NOMO-1 treated with DMSO at 0.1 percent for 48 hours (cell line): ENCODE measurements around the gene KRTAP4-12.
"Not testable (repeated sequence)": the region's sequence is repeated elsewhere in the genome, so short reads cannot be mapped to it uniquely, and the experiment has no call there.

Experiments used
- DNase-seq: peaks from one replicate; lab custom pipeline; 2025; ENCODE audit not compliant: unreplicated experiment; lab: John Stamatoyannopoulos, UW

KRTAP4-12 gene

DNA sequence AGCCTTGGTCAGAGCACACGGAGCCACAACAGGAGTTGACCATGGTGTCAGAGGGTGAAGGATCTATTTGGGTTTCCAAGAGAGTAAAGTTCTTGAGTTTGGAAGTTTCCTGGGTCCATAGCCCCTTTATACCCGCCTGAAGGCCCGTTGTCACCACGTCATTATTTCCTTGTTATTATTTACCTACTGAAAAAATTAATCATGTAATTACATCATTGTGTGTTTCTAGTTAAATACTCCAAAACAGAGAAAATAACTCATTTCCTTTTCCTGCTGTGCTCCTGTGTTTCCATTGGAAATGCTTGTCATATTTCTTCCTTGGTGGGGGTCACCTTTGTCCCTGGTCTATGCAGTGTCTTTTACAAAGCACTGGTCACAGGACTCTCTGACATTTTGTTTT is 25.9 kb downstream of the KRTAP4-12 start, which contains the start of gene KRTAP4-8:
Gene KRTAP4-8, minus strand, starts transcription at position 101 of the 400 bp plus-strand sequence. Its CDS starts 58 bp downstream, at position 43.
- no peak for DNase-seq

DNA sequence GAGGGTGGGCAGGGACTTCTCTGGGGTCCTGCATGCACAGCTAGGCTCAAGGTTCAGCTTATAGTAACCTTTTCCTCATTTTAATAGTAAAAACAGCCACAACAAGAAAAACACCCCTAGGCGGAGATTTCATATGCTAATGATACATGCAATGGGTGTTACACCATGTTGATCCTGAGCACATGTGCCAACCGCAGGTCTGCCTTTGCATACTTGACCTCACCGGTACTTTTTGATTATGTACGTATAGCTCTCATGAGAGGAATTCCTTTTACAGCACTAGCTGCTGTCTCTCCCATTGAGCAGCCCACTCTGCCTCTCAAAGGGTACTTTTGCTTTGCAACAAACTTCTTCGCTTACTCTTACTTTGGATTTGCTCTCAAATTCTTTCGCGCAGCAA is 27.9 kb downstream of the KRTAP4-12 start:
- no peak for DNase-seq

GRCh38 chr17:41088760-41089352 is 35.1 kb downstream of the KRTAP4-12 start:
- DNase-seq, result peak; percentile 20

GRCh38 chr17:41084100-41084856 is 39.7 kb downstream of the KRTAP4-12 start, which contains the start of gene KRTAP4-7:
TSS of gene KRTAP4-7 (plus strand) at chr17:41084150. CDS start at chr17:41084207, 57 bp downstream.
- not testable (repeated sequence) for DNase-seq

DNA sequence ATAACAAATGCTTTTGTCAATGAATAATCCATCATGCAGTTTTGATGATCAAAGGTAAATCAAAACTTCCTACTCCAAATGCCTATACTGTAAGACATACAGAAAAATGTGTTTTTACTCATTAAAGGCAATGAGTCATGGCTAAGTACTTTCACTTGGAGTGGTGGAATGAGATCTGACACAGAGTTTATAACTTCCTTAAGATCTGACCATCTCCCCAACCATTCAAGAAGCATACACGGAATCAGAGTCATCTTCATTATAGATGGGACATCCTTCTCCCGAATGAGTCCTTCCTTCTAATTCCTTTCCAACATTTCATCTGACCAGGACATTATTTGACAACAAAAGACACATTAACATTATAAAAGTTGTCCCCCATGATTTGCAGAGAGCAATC is 40.6 kb downstream of the KRTAP4-12 start:
- DNase-seq, result not testable (repeated sequence)

DNA sequence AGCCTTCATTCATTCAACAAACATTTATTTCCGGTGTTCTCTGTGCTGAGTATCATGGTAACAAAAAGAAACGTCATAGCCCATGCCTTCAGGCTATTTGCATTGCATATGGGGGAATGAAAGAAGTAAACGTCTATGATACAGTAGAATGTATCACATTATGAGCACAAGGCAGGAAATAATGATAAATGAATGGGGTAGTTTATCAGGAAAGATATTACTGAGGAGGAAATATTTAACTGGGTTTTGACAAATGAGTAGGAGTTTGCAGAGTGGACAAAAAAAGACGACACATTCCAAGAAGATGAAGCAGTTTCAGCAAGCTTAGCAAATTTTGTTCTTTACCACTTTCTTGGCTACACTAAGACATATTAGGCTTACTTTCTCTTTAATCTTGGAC is 41.4 kb downstream of the KRTAP4-12 start:
- DNase-seq, result no peak

- DNase-seq, result no peak
Observed at GRCh38 chr17:41076788-41077187, 47.2 kb downstream of the KRTAP4-12 start.

DNA sequence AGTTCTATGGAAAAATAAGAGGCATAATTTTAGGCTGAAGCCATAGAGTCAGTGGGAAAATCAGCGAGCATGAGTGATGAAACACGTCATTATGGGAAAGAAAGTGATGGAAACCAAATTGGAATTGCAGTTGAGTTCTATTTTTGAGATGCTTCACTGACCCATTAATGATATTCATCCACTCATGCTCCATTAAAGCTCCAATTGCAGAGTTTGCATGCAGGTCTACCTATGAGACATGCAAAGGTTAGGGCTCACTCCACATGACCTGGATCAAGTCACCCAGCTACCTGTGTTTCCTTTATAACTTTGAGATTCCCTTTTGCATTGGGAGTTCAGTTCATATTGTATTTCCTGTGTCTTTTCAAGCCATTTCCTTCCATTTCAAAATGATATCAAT is 50.3 kb downstream of the KRTAP4-12 start:
- DNase-seq, result no peak
